GM18498 (cell line): Measurements from ENCODE around the gene FASTKD3.

Source experiments
- ATAC-seq: cut with Tn5 transposase; IDR thresholded peaks from one replicate; pipeline ENCODE4 v1.9.1; 2021; ENCODE audit warnings: mild to moderate bottlenecking, moderate library complexity; ENCODE audit not compliant: unreplicated experiment

Gene FASTKD3

DNA sequence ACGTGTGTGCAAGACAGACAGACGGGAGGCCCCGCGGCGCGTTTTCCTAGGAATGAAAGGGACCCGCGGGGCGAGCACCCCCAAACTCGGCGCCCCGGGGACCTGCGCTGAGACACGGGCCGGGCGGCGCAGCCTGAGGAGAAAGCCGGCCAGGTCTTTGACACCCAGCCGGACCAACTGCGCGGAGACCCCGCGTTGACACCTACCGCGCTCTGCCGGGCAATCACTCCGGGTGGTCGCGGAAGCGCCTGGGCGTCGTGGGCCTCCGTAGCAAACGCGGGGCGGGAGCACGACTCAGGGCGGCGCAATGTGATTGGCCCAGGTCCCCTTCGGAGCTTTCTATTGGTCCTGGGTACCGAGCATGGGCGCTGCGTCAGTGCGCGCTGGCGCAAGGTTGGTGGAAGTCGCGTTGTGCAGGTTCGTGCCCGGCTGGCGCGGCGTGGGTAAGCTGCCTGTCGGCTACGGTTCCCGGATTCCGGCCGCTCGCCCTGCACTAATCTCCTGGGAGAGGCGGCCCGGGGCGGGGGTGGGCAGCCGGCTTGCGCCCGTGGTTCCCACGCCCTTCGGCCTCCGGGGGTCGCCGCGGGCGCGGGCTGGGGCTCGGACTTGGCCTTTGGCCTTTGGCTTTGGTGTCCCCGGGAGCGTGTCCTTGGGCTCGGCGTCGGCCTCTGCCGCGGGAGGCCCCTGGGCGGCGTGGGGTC, at the start of gene FASTKD3, which contains the start of gene MTRR:
FASTKD3 (minus strand) TSS at position 259 of the 701 bp plus-strand sequence. CDS start 948 bp downstream, outside the sequence.
MTRR (plus strand) TSS at position 376 of the 701 bp plus-strand sequence. CDS start 1,647 bp downstream, outside the sequence.
- peak; percentile 97 for ATAC-seq

DNA sequence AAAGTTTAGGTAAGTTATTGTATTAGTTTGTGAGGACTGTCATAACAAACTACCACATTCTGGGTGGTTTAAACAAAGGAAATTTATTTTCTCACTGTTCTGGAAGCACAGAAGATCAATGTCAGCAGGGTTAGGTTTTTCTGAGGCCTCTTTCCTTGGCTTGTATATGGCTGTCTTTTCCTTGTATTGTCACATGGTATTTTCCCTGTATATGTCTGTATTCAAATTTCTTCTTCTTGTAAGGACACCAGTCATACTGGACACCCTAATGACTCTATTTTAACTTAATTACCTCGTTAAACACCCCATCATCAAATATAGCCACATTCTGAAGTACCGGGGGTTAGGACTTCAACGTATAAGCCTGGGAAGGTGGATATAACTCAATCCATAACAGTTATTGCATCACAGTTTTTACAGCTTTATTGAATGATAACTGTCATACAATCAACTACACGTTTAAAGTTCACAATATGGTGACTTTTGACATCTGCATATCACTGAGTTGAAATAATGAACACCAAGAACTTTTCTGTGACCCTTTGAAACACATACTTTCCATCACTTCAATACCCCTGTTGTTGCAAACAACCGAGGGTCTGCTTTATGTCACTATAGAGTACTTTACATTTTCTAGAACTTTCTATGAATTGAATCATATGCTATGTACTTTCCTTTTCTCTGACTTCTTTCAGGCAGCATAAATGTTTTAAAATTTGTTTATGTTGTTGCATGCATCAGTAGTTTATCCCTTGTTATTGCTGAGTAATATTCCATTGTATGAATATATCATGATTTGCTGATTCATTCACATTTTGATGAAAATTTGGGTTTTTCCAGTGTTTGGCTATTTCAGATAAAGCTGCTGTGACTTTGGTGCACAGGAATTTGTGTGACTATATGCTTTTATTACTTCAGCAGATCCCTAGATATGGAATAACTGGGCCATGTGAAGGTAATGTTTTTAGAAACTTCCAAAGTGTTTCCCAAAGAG, 48.6 kb upstream of the FASTKD3 start:
- ATAC-seq, result no peak

GRCh38 chr5:7916171-7916804, 47.5 kb upstream of the FASTKD3 start:
- no peak for ATAC-seq

GRCh38 chr5:7911429-7911771, 42.6 kb upstream of the FASTKD3 start:
- ATAC-seq, result peak; percentile 11

DNA sequence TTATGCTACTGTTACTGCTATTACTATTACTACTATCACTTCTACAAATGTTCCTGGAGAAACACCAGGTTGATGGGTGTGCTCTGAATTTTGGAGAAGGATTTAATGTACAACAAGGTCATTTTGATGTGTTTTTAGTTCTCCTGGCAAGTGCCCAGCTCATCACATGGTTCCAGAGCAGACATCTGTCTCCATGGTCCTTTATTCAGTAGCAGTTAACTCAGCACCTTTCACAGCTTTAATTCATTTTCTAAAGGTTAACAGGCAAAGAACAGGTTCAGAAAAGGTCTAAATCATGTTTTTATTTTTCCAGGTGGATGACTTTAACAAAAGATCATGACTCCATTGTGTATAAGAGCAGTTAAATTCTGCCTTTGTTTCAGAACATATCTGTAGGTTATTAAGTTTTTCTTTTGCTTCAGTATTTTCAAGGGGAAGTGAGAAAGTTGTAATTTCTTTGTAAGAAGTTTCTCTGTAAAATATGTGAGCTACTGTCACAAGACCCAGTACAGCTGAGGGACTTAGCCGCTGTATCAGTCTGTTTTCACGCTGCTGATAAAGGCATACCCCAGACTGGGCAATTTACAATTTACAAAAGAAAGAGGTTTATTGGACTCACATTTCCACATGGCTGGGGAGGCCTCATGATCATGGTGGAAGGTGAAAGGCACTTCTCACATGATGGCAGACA, 42.1 kb upstream of the FASTKD3 start:
- peak; percentile 71 for ATAC-seq

GRCh38 chr5:7908317-7908716, 39.5 kb upstream of the FASTKD3 start:
- no peak for ATAC-seq

GRCh38 chr5:7907612-7908011, 38.8 kb upstream of the FASTKD3 start:
- ATAC-seq, result no peak

- no peak for ATAC-seq
These were observed 35.3 kb upstream of the FASTKD3 start for GRCh38 chr5:7904170-7904569.

DNA sequence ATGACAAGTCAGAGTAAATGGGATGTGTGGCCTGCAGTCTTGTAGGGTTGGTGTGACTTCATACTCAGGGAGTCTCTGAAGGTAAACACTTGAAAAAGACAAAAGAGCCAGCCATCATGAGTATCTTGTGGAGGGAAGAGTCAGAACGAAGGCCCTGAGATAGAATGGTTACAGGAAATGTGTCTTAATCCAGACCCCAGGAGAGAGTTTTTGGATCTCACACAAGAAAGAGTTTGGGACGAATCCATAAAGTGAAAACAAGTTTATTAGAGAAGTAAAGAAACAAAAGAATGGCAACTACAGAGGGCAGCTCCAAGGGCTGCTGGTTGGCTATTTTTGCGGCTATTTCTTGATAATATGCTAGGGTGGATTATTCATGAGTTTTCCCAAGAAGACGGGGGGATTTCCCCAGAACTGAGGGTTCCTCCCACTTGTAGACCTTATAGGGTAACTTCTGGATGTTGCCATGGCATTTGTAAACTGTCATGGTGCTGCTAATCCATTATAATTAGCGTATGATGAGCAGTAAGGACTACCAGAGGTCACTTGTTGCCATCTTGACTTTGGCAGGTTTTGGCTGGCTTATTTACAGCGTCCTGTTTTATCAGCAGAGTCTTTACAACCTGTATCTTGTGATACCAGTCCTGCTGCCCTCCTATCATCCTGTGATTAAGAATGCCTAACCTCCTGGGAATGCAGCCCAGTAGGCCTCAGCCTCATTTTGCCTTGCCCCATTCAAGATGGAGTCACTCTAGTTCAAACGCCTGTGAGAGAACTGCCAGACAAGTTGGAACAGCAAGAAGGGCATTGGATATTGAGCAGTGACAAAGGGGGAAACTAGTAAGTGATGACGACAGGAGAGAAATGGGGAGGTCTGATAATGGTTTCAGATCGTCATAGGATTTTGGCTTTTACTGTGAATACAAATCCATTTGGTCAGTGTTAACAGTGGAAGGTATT, 34.1 kb upstream of the FASTKD3 start:
- ATAC-seq, result no peak

DNA sequence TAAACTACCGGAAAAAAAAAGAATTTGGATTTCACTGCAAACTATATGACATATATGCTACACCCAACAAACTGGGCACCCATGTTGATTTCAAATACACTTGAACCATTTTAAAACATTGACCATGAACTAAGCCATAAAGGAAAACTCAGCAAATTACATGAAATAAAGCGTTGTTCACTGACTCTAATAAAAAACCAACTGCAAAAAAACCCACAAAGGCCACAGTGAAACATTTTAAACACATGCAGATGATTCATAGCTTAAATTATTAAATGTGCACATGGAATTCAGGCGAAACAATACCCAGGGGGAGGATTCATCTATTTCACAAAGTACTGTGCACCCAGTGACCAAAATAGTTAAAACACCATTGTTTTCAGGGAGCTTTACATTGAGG, 33.4 kb upstream of the FASTKD3 start:
- ATAC-seq, result no peak

DNA sequence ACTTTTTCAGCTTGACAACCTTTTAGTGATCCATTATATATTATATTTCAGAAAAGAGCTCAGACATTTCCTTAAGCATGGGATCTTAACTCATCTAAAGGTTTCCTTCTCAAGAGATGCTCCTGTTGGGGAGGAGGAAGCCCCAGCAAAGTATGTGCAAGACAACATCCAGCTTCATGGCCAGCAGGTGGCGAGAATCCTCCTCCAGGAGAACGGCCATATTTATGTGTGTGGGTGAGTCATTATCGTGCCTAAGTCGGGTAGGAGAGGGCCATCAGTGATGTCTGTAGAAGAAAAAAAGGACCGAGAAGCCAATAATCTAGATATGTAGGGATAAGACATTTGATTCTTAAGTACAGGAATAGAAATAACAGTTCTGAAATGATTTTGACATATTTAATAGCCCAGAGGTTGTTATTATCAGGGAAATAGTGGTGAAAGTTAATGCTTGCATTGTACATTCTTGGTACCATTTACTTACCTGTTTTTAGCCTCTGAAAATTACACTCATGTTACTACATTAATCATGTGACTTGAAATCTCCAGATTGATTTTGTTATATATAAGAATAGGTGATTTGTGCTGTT, 28.3 kb upstream of the FASTKD3 start:
- ATAC-seq, result no peak

GRCh38 chr5:7894860-7895259, 26.0 kb upstream of the FASTKD3 start:
- ATAC-seq, result peak; percentile 96

DNA sequence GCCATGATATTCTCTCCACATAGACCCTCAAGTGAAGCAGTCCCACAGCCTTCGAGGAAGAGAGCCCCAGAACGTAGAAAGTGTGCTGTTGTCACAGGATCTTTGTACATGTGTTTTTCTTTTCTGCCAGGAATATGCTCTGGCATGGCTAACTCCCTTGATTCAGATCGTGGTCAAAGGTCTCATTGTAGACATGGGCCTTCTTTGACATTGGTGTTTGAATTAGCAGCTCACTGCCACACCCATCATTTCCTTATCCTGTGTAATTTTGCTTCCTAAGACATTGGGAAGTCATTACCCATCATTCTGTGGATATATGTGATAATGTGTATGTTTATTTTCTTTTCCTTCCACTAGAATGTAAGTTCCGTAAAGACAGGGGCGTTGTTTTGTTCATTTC, 25.6 kb upstream of the FASTKD3 start:
- ATAC-seq, result peak; percentile 4

DNA sequence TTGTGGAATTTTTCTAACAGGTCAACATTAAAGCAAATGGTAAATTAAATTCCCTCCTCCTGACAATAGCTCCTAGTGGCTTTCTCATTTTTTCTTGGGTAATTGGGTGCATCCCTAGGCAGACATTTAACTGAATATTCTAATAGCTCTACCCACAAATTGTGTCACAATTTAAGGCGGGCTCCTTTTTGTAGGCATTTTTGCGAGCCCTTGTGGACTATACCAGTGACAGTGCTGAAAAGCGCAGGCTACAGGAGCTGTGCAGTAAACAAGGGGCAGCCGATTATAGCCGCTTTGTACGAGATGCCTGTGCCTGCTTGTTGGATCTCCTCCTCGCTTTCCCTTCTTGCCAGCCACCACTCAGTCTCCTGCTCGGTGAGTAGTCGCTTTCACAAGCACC, 20.1 kb upstream of the FASTKD3 start:
- no peak for ATAC-seq

- ATAC-seq, result no peak
These were observed 18.1 kb upstream of the FASTKD3 start for GRCh38 chr5:7886849-7887475.

GRCh38 chr5:7884491-7885267, 15.8 kb upstream of the FASTKD3 start:
- ATAC-seq, result no peak

DNA sequence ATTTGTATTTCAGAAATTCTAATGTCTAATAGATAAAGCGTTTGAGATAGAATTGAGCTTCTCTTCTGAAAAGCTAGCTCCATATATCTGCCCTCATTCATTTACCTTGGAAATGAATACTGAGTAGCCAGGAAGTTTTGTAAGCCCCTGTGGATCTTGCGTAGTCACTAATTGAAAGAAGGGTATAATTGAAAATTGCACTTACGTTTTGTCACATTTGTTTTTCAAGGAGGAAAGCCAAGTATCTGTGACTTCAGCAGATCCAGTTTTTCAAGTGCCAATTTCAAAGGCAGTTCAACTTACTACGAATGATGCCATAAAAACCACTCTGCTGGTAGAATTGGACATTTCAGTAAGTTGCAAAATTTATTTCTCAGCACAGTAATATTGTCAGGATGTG, 14.1 kb upstream of the FASTKD3 start:
- ATAC-seq, result no peak

DNA sequence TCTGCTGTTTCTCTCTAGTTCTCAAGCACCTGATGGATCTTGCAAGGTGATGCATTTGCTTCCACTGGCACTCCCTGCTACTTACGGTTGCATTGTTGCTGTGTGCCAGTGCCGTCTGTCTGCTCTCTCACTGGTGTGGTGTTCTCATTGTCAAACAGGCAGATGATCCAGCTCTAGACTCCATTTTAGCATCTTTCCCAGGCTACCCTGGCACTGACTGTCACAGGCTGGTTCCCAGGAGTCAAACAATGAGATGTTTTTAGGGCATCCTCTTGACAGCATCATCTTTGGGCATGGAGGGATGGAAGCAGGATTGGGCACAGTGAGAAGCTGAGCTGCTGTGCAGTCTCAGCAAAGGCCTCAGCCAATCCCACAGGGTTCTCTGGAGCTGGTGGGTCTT, 13.0 kb upstream of the FASTKD3 start:
- no peak for ATAC-seq
